ENCODE results near the gene CMTM2. TPM values are rescaled to one million over a fixed set of nuclear protein-coding genes. Genes with fewer than 3 reads are reported as not detected.

The CMTM2 gene, protein sequence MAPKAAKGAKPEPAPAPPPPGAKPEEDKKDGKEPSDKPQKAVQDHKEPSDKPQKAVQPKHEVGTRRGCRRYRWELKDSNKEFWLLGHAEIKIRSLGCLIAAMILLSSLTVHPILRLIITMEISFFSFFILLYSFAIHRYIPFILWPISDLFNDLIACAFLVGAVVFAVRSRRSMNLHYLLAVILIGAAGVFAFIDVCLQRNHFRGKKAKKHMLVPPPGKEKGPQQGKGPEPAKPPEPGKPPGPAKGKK
- under 1 TPM; 0.17 to 0.36 TPM for total RNA-seq

DNA sequence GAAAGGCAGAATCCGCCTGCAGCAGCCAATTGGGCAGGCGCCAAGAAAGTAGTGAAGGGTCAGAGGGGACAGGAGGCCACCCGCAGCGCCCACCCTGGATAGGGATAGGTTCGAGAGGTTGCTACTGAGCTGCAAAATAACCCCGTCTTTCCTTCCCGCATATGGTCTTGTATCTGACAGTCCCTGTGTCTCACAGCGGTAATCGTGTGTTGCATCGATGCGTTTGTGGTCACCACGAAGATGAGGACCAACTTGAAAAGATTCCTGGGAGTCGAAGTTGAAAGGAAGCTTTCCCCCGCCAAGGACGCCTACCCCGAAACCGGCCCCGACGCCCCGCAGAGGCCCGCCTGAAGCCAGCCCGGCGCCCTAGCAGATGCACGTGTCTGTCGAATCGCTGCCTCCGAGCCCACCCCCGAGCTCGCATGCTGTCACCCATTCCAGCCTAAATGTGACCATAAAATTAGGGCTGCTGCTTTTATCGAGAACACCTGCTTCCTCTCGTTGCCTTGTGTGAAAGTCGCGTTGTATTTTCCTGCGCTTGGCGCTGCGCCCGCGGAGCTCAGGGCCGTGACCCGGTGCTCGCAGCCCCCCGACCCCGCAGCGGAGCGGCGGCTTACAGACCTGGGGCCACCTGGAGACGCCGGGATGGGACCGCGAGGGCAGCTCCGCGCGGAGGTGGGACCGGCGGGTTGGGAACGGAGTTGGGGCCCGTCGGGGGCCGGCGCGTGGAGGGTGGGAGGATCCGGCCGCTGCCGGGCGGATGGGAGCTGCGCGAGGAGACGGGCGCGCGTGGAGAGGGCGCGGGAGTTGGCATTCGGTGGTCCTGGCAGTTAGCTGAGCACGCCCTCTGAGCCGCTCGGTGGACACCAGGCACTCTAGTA, at the start of gene CMTM2:
Gene CMTM2, plus strand, starts transcription at position 813 of the 881 bp plus-strand sequence. CDS start 145 bp downstream, outside the sequence.
- POLR2A ChIA-PET, result interaction anchor here (0.9 kb wide), 1 partner anchor 15 kb away, joined by 3 read pairs; no protein-coding TSS in a partner anchor
- CTCF ChIA-PET, result interaction anchor here (0.8 to 2.4 kb wide), 6 partner anchors 10 to 172 kb away, joined by 3 to 11 read pairs (median 4); partner anchors contain the start of gene CKLF

DNA sequence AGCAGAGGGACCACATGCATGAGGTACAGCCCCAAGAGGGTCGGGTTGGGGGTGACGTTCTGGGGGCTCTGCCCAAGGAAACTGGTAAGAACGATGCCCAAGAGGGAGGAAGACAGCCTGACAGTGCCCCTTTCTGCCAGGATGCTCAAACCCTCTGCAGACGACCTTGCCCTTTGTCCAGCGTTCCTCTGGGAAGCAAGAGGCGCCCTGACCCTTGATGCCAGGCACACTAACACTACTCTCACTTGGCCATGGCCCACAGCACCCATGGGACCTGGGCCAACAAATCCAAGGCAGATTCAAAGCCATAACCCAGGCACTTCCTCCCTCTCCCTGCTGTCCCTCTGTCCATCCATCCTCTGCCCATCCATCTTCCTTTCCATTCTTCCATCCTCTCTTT, 49.8 kb upstream of the CMTM2 start:
- CTCF ChIA-PET, result interaction anchor here (0.9 to 1.2 kb wide), 2 partner anchors 14 to 60 kb away, joined by 3 to 4 read pairs; no protein-coding TSS in a partner anchor
- POLR2A ChIA-PET, result interaction anchor here (0.6 kb wide), 1 partner anchor 21 kb away, joined by 4 read pairs; no protein-coding TSS in a partner anchor

DNA sequence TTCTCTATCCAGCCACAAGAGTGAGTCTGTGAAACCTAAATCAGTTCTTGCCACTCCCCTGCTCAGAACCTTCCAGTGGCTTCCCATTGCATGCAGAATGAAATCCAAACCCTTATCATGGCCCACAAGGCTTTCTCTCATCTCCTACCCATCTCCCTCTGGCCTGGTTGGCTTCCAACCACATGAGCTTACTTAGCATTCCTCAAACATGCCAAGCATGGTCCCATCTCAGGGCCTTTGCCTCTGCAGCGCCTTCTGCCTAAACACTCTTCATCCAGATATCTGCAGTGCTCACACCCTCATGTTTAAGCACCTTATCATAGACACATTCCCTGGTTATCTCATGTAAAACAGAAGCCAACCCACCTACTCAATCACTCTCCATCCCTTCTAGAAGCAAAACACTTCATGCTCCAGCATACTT, 44.9 kb upstream of the CMTM2 start:
- CTCF ChIA-PET, result no interaction called here
- POLR2A ChIA-PET, result no interaction called here

DNA sequence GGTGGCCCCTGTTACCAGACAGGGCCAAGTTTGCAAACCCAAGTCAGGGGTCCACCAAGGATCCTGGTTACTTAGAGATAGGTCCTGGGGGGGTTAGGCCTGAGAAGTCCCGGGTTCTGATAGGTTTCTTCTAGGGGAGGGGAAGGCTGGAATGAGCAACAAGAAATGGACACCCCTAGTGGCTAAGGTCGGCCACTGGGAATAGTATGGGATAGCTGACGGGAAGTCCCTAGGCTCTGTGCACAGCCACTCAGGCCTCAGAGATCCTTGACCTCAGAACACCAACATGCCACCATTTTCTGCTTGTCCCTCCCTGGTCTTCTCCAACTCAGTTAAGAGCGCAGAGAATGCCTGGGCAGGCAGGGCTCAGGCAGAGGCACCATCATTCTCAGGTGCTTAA, 42.7 kb upstream of the CMTM2 start:
- CTCF ChIA-PET, result no interaction called here
- POLR2A ChIA-PET, result interaction anchor here (0.5 kb wide), 1 partner anchor 15 kb away, joined by 3 read pairs; no protein-coding TSS in a partner anchor

DNA sequence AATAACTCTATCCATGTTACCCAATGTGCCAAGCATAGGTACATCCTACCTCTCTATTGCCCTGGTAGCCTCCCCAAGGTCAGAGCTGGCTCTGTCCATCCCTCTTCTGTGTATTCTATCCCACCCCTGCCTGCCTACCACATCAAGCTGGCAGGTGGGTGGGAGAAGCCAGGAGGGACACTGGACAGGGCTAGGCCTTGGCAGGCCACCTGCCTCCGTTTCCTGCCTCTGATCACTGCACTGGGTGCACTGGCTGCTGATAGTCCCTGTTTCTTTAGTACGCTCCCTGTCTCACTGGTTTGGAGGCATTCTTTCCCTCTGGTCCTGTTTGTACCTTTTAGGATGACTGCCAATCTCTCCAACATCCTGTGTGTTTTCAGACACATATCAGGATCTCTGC, 42.0 kb upstream of the CMTM2 start:
- POLR2A ChIA-PET, result no interaction called here
- CTCF ChIA-PET, result no interaction called here

DNA sequence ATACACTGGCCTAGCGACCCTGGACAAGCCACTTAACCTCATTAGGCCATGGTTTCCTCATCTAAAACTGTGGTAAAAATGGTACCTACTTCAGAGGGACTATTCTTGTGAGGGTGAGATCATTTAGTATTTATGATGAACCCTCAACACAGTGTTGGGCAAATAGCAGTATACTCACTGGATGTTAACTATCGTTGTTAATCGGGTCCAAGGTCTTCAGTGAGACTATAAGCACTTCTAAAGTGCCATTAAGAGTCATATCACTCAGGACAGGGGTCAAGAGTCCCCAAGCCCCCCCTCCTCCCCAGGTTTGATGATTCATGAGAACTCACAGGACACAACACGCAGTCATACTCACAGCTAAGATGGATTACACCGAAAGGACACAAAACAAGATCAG, 40.4 kb upstream of the CMTM2 start:
- POLR2A ChIA-PET, result no interaction called here
- CTCF ChIA-PET, result no interaction called here

DNA sequence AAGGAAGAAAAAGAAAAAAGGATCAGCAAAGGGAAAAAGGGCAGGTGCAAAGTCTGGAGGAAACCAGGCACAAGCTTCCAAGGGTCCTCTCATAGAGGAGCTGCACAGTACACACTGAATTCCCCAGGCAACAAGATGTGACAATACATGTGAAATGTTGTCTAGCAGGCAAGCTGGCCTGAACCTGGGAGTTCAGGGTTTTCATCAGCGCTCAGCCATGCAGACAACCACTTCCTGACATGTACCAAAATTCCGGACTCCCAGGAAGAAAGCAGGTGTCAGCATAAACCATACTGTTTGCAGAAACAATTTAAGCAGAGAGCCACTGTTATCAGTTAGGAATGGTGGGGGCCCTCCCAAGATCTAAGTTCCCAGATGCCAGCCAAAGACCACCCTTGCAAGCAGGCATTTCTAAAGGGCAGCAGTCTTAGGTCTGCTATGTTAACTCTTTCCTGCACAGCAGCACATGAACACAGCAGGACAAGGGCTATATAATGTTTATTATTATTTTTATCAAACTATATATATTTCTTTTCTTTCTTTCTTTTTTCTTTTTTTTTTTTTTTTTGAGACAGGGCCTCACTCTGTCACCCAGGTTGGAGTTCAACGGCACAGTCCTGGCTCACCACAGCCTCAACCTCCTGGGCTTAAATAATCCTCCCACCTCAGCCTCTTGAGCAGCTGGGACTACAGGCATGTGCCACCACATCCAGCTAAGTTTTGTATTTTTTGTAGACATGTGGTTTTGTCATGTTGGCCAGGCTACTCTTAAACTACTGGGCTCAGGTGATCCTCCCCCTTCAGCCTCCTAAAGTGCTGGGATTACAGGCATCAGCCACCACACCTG, 39.4 kb upstream of the CMTM2 start:
- ChIA-PET POLR2A (interaction anchor here (0.7 kb wide), 1 partner anchor 489 kb away, joined by 8 read pairs; no protein-coding TSS in a partner anchor), CTCF (interaction anchor here (0.7 kb wide), 1 partner anchor 1388 kb away, joined by 3 read pairs; no protein-coding TSS in a partner anchor)

DNA sequence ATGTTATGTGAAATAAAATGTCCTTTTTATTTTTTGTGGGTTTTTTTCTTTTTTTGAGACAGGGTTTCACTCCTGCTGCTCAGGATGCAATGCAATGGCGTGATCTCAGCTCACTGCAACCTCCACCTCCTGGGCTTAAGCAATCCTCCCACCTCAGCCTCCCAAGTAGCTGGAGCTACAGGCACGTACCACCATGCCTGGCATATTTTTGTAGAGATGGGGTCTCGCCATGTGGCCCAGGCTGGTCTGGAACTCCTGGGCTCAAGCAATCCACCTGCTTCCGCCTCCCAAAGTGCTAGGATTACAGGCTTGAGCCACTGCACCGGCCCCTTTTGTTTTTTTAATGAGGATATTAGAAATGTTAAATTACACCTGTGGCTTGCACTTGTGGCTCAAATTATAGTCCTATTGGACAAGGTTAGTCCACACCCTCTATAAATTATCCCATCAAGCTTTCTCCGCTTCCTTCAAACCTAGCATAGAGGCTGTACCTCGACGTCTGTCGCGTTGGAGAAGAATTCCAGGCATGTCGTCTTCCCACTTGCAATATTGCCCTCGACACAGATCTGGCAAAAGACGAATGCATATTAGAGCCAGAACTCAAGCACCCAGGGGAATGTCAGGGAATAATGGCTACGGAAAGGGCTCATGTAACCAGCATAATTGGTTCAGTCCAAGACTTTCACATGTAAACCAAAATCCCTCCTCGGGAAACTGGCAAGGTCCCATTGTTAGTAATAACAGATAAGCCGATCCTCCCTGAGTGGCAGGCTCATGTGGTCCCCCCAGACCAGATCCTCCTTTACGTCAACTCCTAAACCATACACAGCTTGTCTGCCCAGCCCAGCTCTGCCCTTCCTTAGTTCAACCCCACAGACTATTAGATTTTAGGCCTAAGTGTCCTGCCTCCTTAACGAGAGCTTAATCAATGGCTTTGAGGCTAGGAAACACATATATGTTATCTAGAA, 37.6 kb upstream of the CMTM2 start:
- ChIA-PET POLR2A (no interaction called here), CTCF (no interaction called here)

DNA sequence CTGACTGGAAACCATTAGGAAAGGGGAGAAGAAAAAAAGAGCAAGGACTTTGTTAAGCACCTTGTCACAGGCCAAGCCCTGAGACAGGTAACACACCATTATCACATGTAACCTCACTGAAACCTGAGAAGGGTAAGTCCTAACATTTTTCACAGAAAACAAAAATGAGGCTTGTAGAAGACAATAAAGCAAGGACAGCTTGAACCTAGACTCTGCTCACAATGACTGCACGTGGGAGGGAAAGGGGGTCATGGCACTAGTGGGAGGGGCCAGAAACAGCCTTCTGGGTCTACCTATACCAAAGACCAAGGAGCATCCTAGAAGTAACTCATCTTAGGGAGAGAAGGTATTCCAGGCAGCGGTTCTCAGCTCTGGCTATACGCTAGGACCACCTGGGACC, 36.9 kb upstream of the CMTM2 start:
- ChIA-PET POLR2A (no interaction called here), CTCF (no interaction called here)

DNA sequence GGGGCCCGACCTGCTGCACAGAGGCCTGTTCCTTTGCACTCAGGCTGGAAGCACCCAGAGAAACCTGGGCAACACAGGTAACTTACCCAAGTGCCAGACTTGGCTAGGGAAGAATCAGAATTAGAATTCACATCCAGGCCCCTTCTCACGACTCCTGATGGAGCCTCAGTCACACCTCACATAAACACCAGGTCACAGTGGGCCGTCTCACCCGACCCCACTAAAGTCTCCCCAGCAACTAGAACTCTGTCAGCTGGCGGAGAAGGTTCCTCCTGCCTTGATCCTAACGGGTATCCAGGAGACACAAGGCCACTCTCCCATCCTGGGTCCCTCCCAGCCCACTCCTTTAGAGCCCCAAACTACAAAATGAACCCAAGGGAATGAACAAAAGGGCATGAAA, 35.7 kb upstream of the CMTM2 start:
- ChIA-PET CTCF (no interaction called here), POLR2A (no interaction called here)

DNA sequence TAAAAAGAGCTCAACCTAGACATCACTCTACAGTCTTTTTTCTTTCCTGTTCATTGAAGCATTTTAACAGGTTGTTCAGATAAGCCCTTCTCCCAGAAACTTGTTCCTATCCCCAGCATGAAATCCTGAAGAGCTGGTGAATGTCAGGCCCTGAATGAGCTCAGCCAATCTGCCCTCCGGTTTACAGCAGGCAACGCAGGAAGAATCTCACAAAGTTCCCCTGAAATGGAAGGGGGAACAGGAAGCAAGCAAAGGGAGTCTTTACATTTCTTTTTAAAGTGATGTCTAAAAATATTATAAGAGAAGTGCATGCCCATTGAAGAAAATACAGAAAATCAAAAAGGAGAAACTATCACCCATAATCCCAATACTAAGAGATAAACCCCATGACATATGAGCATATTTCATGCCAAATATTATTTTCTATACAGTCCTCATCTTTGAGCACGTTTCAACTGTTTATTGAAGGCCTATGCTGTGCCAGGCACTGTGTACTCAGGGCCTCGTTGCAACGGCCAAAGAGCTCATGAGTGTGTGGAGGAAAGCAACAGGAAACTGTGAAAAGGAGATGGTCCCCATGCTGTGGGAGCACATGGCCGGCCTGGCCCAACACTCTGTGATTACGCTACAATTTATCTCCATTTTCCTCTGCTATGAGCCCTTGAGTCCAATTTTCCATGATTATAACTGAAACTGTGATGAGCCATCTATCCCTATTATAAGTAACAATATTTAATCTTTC, 35.1 kb upstream of the CMTM2 start:
- CTCF ChIA-PET, result no interaction called here
- POLR2A ChIA-PET, result no interaction called here

DNA sequence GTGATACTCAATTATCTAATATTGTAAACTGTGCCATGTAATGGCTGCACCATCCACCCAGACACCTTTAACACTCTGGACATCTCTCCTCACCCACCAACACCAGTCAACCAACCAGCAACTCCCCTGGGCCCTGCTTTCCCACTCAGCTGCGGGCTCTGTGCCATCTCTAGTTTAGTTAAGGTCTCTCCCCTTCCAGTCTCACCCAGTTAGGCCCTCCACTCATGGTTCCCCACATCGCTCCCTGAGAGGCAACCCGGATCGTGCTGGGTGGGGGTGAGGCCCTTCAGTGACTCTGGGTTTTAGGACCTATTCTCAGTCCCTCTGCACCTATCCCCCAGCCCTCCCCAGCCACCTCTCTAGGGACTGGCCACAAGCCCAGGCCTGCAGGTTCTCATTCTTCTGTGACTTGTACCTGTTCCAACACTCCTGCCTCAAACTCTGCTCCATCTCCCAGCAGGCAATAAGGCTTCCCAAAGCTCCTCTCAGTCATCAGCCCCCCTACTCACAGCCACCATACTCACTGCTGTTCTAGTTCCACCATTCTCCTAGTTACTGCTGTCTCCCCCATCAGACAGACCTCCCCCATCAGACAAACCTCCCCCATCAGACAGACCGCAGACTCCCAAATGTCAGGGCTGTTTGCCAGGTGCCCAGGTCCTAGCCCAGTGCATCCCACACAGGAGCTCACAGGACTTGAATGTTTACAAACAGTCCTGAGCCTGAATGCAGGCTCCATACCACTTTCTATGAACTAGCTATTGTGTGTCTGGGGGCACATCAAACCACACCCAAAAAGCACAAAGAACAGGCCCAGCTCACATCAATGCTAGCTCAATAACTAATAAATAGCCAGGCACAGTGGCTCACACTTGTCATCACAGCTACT, 31.9 kb upstream of the CMTM2 start:
- POLR2A ChIA-PET, result interaction anchor here (0.7 kb wide), 1 partner anchor 17 kb away, joined by 3 read pairs; no protein-coding TSS in a partner anchor
- CTCF ChIA-PET, result interaction anchor here (1.1 to 1.2 kb wide), 3 partner anchors 32 to 141 kb away, joined by 3 to 4 read pairs (median 4); partner anchors contain the start of gene CMTM3

DNA sequence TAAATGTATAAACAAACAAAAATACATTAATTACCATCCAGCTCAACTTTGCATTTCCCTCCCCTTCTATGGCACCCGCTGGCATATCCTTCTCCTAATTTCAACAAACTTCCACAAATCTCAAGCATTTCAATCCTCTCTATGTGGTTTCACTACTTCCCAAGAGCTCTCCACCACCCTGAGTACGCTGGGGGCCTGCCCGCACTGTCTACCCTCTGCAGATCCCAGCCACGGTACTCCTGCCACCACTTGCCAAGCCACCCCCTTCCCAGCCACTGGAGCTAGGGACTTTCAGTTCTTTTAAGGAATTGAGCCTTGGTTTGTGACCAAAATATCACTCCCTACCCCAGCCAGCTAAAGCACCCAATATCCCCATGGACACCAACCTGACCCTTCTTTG, 31.2 kb upstream of the CMTM2 start:
- POLR2A ChIA-PET, result interaction anchor here (0.7 kb wide), 1 partner anchor 16 kb away, joined by 3 read pairs; no protein-coding TSS in a partner anchor
- CTCF ChIA-PET, result interaction anchor here (1.1 to 1.2 kb wide), 2 partner anchors 32 to 142 kb away, joined by 4 read pairs; no protein-coding TSS in a partner anchor

DNA sequence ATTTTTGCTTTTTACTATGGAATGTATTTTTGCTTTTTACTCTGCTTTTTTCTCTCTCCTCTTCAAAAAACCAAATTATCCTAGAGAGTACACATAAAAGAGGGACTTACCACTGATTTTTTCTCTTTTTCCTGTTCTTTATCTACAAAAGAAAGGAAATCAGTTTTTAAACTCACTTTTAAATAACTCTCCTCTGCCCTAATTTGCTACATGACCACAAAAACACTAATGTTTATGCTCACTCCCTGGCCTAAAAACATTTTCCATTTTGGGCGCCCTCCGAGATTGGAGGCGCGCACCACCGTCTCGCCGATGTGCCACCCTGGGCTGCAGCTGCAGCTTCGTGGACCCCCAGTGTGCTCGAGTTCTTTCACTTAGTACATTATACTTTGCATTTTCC, 30.4 kb upstream of the CMTM2 start:
- CTCF ChIA-PET, result interaction anchor here (1.2 kb wide), 1 partner anchor 142 kb away, joined by 4 read pairs; no protein-coding TSS in a partner anchor
- POLR2A ChIA-PET, result interaction anchor here (1.0 kb wide), 1 partner anchor 55 kb away, joined by 5 read pairs; no protein-coding TSS in a partner anchor

DNA sequence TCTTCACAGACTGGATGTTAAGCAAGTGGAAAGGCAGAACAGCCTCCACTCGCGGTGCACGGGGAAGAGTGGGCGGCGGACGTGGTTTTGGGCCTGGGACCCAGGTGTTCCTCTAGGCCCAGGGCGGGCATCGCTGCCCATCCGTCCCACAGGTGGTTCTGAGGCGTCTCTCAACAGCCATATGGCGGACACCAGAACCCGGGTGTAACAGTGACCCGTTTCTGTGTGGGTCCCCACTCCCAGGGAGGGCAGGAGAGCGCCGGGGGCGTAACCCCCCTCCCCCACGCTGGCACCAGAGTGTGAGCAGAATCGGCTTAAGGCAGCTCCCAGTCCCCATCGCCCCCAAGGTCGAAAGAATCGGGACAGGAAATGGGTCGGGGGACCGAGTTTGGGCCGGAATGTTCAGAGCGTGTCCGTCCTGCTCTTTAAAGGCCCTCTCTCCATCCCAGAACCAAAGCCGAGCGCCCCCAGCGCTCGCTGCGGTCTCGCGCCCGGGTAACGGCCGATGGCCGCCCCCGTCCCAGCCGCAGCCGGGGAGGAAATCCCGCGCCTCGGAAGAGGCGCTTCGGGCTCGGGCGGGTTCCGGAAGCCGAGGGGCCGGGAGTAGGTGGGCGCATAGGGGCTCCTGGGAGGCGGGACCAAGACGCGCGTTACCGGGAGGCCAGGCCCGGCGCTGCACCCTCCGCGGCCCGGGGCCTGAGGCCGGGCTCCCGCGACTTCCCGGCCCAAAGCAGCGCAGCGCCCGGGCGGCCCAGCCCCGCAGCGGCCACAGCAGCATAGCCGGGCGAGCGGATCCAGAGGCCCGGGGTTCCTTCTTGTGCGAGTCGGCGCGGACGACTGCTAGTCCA, 29.8 kb upstream of the CMTM2 start, which contains the start of gene TK2:
Gene TK2, minus strand, starts transcription at position 839 of the 848 bp plus-strand sequence. Its CDS starts 61 bp downstream, at position 778.
- ChIA-PET POLR2A (interaction anchor here (1.0 kb wide), 1 partner anchor 54 kb away, joined by 5 read pairs; no protein-coding TSS in a partner anchor), CTCF (interaction anchor here (1.4 kb wide), 1 partner anchor 142 kb away, joined by 4 read pairs; no protein-coding TSS in a partner anchor)
